Measurements from ENCODE around the gene EXOC3L4. TPM values are rescaled to one million over a fixed set of nuclear protein-coding genes. Genes with fewer than 3 reads are reported as not detected.

The EXOC3L4 gene
- polyA plus RNA-seq, 1 donor = 0.80 TPM

DNA sequence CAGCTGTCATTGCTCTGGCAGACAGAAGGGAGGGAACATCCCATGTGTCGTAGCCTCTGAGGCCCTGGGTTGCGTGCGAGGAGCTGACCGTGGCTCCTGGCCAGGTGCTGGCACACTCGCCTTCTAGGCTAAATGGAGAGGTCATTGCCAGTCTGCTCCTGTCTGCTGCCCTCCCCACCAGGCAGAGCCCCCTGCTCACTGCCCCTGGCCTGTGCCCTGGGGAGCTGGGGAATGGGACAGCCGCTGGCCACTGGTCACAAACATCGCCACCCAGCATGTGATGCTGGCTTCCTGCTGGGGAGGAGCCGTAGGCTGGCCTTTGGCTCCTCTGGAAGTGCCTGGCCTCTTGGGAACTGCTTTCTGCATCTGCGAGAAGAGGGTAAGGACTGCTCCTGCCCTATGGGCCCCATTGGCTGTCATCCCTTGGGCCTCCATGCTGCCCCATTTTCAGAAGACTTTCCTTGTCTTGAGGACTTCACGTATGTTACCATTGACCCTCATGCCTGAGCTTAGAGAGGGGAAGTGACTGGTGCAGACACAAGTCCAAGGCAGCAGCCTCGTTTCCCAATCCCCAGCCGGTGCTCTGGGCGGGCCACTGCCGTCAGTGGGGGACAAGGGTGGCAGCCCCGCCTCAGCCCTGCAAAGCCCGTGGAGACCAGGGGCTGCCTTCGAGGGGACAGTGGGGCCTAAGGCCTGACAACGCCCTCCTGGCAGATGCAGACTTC lies 26.8 kb downstream of the EXOC3L4 start:
- no peak for DNase-seq (ENCODE audit: low read depth)

DNA sequence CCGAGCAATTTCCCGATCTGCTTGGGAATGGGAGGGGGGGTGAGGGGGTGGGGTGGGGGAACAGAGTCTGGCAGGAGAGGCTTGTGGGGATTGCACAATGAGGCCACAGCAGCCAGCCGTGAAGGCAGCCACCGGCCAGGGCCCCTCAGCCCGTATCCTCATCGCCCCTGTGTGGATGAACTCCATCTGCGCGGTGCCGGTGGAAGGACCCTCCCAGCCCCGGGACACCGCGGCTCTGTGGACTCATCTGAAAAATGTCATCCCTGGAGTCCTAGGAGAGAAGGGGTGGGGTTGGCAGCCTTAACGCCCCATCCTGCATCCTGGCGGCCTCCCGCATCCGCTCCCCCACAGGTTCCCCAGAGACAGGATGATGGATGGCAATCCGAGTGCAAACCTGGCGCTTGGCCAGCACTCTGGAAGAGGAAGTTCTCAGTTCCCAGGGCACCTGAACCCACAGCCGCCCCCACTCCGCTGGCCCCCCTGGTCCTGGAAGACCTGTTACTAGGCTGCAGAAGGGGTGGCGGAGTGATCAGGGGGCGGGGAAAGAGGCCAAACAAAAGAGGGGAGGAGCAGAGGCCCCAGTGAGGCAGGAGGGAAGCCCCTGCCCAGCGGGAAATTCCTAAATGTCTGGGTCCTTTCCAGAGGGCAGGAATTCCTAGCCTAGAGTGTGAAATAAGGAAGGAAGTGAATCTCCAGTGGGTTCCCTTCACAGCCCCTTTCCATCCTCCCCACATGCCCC lies 27.5 kb downstream of the EXOC3L4 start:
- no peak for DNase-seq (ENCODE audit: low read depth)

DNA sequence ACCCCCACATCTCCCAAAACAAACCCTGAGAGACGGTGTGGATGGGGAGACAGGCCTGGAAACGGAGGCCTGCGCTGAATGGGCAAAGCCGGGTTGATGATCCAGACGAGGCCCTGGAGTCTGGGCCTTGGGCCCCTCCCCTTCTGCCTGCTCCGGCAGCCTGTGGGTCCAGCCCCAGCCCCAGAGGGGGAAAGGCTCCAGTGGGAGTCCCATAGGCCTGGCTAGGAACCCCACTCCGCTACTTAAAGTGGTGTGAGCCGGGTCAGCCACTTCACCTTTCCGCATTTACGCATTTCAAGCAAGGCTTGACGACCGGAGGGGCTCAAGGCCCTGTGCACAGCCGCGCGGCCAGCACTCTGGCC lies 28.0 kb downstream of the EXOC3L4 start:
- DNase-seq (ENCODE audit: low read depth) = no peak

DNA sequence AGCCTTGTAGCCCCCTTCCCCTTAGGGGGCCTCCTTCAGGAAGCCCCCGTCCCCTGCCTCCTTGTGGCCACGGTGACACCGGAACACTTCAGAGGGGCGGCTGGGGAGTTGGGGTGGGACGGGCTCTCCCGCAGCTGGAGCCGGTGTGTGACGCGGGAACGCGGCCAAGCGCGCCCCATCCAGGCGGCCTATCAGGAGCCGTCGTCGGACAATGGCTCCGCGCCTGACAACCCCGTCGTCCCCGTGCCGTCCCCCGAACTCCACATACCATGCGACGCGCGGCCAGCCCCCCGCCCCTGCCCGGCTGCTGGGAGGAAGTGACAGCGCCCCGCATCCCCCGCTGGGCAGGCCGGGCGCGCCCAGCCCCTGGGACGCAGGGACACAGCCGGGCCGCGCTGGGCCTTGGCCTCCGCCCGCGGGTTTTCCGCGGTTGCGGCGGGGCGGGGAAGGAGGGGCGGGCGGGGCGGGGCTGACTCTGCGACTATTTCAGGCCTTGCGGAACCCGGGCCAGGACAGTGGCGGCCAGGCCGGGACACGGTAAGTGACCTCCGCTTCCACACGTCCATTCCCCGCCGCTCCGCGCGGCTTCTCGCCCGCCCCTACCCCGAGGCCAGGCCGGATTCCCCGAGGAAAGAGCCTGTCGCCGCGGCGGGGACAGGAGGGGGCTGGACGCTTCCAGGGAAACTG lies 28.6 kb downstream of the EXOC3L4 start, which contains the start of gene TNFAIP2:
TNFAIP2 (plus strand) TSS at position 515 of the 687 bp plus-strand sequence. CDS start 2,997 bp downstream, outside the sequence.
- DNase-seq (ENCODE audit: low read depth) = no peak

DNA sequence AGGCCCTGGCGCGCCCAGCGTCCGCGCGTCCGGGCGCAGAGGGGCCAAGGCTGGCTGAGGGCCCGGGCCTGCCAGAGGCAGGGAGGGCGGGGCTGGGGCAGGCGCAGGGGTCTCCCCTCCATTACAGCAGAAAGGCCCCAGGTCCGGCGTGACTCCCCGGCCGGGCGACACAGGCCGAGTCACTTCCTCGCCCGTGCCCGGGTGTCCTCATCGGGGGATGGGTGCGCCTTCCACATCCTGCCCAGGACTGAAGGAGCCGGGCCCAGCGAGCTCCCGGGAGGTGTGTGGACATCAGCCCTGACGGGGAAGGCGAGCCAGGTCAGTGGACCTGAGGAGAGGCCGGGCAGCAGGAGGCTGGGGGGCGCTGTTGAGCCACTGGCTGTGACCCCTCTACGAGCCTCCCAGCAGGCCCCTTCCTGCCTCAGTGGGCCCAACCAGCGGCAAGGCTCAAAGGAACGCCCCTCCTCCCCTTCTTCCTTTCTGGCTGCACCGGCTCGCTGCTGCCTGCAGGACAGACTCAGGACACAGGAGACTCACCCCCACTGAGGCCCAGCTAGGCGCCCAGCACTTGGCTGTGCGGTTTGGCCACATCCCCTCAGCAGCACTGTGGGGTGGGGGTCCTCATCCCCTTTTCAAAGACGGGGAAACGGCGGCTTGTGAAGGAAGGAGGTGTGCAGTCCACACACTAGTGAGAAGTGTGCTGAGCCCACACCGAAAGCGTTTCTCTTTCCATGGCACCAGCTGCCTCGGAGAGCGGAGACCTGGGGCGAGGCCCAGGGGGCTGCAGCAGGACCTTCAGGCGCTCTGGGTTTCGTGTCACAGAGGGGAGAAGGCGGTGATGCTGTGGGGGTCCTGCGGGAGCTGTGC lies 29.3 kb downstream of the EXOC3L4 start:
- DNase-seq (ENCODE audit: low read depth) = no peak

DNA sequence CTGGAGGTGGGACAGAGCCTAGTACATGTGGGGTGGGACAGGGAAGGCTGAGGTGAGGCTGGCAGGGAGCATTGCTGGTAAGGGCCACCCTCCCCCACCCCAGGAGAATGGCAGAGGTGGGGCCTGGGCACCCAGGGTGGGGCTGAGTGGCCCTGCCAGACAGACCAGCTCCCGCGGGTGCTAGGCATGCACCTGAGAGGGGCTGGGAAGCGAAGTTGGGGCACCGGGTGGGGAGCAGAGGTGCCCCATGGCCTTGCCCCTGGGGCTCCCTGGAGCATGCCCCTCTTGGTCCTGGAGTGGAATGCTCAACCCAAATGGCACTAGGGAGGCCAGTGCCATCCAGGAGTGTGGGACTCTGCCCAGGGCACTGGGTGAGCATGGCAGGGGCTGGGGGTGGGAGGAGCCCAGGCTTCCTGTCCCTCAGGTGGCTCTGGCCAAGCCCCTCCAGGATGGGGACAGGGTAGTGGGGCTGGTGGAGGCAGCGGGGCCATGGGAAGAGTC lies 30.0 kb downstream of the EXOC3L4 start:
- DNase-seq (ENCODE audit: low read depth) = no peak

DNA sequence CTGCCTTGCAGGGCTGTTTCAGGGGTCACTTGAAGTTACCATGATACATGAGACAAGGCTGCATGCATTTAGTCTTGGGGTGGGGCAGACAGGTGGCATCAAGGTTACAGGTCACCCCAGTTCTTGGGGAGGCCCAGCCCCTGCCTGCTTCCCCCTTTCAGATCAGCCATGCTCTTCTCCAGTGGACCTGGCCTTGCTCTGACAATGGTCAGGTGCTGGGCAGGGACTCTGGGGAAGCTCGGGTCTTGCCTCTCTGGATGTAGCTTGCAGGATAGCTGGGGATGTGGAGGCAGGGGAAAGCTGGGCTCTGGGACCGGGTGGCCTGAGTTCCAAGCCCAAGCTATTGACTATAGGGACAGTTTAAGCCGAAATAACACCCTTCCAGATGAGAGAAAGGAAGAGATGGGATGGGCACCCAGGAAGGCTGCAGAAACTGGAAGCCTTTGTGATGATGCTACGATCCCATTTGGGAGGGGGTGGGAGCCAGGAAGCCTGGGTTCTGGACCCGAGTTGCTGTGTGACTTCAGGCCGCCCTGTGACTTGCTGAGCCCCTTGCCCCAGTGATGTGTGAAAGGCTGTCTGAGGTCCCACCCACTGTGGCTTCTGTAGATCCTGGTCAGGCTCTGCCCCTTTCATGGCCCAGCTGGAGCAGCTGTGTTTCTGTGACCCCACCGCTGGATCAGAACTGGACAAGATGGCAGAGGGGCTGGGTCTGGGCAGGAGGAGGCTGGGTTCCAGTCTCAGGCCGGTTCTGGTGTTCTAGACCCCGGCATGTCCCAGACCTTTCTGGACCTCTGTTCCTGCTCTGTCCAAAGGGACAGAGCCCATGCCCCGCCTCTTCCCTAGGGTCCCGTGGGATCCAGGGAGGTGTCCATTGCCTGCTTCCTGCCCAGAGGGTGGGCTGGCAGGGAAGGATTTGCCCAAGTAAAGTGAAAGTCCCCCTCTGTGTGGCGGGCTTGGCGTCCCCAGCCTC lies 30.9 kb downstream of the EXOC3L4 start:
- no peak for DNase-seq (ENCODE audit: low read depth)

DNA sequence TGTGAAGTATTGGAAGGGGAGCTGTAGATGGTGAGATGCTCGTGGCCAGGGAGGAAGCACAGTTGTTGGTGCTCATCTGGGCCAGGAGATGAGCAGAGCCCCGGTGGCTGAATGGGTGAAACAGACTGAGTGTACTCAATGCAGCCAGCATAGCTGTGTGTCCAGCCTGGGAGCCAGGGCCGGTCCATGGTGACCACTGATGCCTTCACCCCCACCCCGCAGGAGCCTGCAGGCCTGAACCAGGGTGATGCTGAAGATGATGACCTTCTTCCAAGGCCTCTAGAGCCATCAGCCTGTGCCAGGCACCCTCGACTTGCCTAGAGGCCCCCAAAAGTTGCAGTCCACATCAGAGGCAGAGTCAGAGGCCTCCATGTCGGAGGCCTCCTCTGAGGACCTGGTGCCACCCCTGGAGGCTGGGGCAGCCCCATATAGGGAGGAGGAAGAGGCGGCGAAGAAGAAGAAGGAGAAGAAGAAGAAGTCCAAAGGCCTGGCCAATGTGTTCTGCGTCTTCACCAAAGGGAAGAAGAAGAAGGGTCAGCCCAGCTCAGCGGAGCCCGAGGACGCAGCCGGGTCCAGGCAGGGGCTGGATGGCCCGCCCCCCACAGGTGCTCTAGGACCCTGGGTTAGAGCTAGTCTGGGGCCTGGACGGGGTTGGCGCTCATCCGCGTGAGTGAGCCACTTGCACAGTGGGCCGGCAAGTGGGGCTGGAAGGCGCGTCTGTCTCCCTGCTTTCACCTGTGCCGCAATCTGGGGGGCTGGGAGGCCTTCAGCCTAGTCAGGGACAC lies 31.8 kb downstream of the EXOC3L4 start:
- DNase-seq (ENCODE audit: low read depth) = no peak

DNA sequence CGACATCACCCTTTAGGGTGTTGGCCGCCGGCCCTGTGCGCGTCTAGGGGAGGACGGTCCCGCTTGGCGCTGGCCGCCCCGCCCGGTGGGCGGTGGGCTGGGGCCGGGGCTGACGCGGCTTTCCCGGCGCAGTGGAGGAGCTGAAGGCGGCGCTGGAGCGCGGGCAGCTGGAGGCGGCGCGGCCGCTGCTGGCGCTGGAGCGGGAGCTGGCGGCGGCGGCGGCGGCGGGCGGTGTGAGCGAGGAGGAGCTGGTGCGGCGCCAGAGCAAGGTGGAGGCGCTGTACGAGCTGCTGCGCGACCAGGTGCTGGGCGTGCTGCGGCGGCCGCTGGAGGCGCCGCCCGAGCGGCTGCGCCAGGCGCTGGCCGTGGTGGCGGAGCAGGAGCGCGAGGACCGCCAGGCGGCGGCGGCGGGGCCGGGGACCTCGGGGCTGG lies 32.4 kb downstream of the EXOC3L4 start:
- no peak for DNase-seq (ENCODE audit: low read depth)

DNA sequence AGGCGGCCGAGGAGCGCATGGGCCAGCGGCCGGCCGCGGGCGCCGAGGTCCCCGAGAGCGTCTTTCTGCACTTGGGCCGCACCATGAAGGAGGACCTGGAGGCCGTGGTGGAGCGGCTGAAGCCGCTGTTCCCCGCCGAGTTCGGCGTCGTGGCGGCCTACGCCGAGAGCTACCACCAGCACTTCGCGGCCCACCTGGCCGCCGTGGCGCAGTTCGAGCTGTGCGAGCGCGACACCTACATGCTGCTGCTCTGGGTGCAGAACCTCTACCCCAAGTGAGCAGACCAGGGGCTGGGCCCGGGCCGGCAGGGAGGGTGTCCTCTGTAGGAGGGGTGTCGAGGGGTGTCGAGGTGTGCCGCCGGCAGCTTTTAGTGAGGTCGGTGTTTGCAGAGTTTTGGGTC lies 32.8 kb downstream of the EXOC3L4 start:
- DNase-seq (ENCODE audit: low read depth) = no peak

DNA sequence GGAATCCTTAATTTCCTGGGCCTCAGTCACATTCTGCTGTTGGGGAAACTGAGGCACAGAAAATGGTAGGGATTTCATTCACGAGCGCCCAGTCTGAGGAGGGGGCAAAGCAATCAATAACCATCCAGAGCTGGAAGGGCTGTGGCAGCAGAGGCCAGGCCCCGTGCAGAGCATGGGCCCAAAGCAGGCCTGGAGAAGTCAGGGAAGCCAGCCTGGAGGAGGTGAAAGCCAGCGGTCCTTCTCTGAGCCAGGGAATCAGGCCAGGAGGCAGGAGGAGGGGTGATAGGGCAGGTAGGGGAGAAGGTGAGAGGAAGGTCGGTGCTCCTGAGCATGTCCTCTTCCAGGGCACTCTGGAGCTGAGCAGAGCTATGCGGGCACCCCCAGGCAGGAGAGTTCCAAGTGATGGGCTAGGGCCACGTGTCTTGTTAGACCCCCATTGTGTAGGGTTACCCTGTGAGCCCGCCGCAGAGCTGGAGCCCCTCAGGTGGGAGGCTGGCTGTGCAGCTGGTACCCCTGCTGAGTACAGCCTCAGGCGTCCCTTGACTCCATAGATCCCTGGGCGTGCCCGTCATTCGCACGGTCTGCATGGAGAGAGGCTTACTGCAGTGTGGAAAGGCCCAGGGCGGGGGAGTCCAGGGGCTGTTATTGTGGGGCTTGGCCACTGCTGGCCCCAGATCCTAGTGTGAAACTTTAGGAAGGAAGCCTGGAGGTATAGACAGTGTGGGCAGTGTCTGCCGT lies 33.5 kb downstream of the EXOC3L4 start:
- DNase-seq (ENCODE audit: low read depth) = no peak

DNA sequence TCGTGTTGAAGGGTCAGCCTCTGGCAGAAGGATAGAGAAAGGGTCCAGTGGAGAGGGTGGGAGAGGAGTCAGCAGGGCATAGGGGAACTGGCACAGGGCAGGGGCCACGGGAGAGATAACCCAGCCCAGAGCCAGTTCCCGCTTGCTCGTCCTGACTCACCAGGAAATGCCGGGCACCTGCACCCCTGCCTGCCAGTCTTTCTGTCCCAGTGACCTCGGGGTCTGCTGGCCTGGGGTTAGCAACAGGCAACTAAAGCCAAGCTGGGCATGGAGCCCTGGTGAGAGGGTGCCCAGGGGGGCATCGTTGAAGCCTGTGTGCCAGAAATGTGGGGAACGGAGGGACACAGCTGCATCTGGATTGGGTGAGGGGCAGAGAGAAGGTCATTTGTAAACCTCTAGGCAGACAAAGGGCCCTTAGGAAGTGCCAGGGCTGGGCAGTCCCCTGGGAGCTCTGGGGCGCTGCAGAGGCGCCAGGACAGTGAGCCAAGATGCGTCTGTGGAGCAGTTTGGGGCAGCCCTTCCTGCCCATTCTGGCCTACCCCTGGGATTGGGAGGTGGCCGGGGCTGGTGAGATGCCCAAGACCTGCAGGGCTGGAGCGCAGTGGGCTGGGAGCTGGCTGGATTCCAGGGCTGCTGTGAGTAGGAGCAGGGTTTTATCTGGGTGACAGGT lies 34.2 kb downstream of the EXOC3L4 start:
- no peak for DNase-seq (ENCODE audit: low read depth)

DNA sequence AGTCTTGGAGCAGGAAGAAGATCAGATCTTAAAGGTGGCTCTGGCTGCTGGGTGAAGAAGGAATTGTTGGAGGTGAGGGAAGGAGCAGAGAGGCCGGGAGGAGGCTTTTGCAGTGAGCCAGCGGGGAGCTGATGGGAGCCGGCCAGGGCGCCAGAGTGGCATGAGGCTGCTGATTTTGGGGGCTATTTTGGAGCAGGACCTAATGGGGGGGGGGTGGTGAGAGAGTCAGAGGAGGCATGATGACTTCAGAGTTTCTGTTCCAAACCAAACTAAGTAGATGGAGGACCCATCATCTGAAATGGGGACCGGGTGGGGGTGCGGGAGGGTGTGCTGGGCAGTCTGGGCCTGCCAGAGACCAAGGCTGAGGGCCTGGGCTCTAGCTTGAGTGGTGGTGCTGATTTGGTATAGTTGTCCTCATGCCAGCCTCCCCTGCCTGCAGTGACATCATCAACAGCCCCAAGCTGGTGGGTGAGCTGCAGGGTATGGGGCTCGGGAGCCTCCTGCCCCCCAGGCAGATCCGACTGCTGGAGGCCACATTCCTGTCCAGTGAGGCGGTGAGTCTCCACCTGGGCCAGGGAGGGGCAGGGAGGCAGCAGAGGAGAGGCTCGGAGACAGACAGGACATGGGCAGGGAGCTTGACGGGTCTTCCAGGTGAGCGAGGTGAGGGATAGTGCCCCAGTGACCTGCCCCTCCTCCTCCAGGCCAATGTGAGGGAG lies 34.9 kb downstream of the EXOC3L4 start:
- no peak for DNase-seq (ENCODE audit: low read depth)

DNA sequence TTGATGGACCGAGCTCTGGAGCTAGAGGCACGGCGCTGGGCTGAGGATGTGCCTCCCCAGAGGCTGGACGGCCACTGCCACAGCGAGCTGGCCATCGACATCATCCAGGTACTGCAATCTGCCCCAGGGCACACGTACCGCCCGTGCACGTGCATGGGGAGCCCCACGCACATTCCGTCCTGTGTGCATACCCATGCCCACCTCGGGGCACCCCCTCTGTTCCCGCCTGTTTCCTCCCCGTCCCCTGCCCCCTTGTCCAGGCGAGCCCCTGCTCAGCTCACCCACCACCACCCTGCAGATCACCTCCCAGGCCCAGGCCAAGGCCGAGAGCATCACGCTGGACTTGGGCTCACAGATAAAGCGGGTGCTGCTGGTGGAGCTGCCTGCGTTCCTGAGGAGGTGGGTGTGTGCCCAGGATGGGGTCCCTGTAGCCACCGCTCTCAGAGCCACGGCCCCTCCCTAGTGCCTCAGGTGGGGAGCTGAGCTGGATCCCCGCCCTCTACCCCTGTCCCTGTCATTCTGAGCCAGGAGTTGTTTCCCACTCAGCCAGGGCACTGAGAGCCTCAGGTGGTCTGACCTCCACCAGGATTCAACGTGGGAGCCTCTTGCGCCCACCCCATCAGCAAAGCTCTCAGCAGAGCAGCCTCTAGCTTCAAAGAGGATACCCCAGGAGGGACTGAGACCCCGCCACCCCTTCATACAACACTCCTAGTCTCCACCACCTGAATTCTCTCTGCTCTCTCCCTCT lies 35.7 kb downstream of the EXOC3L4 start:
- DNase-seq (ENCODE audit: low read depth) = no peak

DNA sequence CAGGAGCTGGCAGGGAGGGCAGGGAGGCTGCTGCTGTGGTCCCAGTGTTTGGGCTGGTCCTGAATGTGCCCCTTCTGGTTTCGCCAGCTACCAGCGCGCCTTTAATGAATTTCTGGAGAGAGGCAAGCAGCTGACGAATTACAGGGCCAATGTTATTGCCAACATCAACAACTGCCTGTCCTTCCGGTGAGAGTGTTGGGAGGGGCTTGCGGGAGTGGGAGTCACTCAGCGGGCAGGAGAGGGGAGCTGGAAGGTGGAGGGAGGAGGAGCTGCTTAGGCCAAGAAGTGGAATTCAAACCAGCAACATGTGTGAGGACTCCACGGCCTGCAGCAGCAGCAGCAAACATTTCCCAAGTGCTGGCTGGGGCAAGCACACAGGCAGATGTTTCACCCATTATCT lies 36.4 kb downstream of the EXOC3L4 start:
- DNase-seq (ENCODE audit: low read depth) = no peak

DNA sequence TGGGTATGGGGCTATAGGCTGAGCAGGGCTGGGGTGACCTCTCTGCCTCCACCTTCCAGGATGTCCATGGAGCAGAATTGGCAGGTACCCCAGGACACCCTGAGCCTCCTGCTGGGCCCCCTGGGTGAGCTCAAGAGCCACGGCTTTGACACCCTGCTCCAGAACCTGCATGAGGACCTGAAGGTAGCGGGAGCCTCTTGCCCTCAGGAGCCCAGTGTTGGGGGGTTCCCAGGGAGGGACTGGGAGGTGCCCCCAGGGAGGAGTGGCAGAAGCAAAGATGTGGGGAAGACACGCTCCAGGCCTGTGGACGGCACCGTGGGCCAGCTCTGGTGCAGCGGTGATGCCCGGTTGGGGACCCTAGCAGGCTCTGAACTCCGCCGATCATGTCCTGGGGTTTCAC lies 37.1 kb downstream of the EXOC3L4 start:
- no peak for DNase-seq (ENCODE audit: low read depth)
